ENCODE measurements around the gene TMEM63B.

- TF ChIP-seq EZH2 (IDR thresholded peaks at IDR 0.05; ENCODE audit: borderline replicate concordance, low read length) (no peak), CTCF (conservative IDR thresholded peaks at IDR 0.05 in 1 of 2, IDR thresholded peaks at IDR 0.05 in 1 of 2; ENCODE audit: extremely low read depth in 1 of 2, insufficient read depth in 1 of 2, low read depth in 1 of 2, low read length in 2 of 2) (no peak)
These were observed 6.8 kb downstream of the TMEM63B start for GRCh38 chr6:44133981-44134711.

Measured in mammary epithelial cell (primary cell).